DND-41 (cell line): ENCODE data around the gene HELZ.
"Not testable (repeated sequence)": the region's sequence is repeated elsewhere in the genome, so short reads cannot be mapped to it uniquely, and the experiment has no call there.

Experiments
- ATAC-seq: fragments of 200-7000 bp; cut with Tn5 transposase; 3 replicates; pipeline ENCODE4 v1.9.1; 2021; ENCODE audit warnings: low read depth; ENCODE audit not compliant: insufficient read depth
- DNase-seq: peaks from one replicate; pipeline ENCODE4 v3.0.0-alpha.2; 2020
- H2AFZ ChIP-seq: 2 replicates; pipeline ENCODE4 v1.6.0; 2012; ENCODE audit warnings: low read depth, low read length
- H3K27ac ChIP-seq: 2 replicates; pipeline ENCODE4 v1.5.1; 2012; ENCODE audit warnings: low read length, inconsistent platforms
- H3K27me3 ChIP-seq: fragments of 200-600 bp; sonication (generic); 2 replicates; pipeline ENCODE4 v1.6.0; 2012; ENCODE audit warnings: low read length, mild to moderate bottlenecking, inconsistent platforms; ENCODE audit not compliant: insufficient read depth, poor library complexity
- H3K36me3 ChIP-seq: 2 replicates; pipeline ENCODE4 v1.5.1; 2012; ENCODE audit warnings: low read length, inconsistent platforms; ENCODE audit not compliant: insufficient read depth
- H3K4me1 ChIP-seq: 2 replicates; pipeline ENCODE4 v1.5.1; 2012; ENCODE audit warnings: mild to moderate bottlenecking, low read length; ENCODE audit not compliant: insufficient read depth
- H3K4me2 ChIP-seq: 2 replicates; pipeline ENCODE4 v1.6.0; 2012; ENCODE audit warnings: mild to moderate bottlenecking, moderate library complexity, low read length, inconsistent platforms; ENCODE audit not compliant: insufficient read depth
- H3K4me3 ChIP-seq, 2 experiments: fragments of 200-600 bp in 1 of 2; shearing (Covaris generic) in 1 of 2; 2 replicates each; pipeline ENCODE4 v1.5.1; 2012 to 2016; ENCODE audit warnings: inconsistent platforms in 2 of 2, low read length in 2 of 2, mild to moderate bottlenecking in 2 of 2, low read depth in 1 of 2, moderate library complexity in 1 of 2
- H3K79me2 ChIP-seq: 2 replicates; pipeline ENCODE4 v1.6.0; 2012; ENCODE audit warnings: low read length, inconsistent platforms; ENCODE audit not compliant: insufficient read depth
- H3K9ac ChIP-seq: 2 replicates; pipeline ENCODE4 v1.6.0; 2012; ENCODE audit warnings: low read depth, mild to moderate bottlenecking, inconsistent platforms, low read length, moderate library complexity
- H3K9me3 ChIP-seq: 2 replicates; pipeline ENCODE4 v1.5.1; 2012; ENCODE audit warnings: low read length, moderate library complexity, mild to moderate bottlenecking, inconsistent platforms; ENCODE audit not compliant: insufficient read depth, severe bottlenecking
- H4K20me1 ChIP-seq: 2 replicates; pipeline ENCODE4 v1.6.0; 2012; ENCODE audit warnings: low read length; ENCODE audit not compliant: insufficient read depth
- EZH2 ChIP-seq: IDR thresholded peaks from 3 replicates; pipeline ENCODE4 v1.6.1; 2012; ENCODE audit warnings: borderline replicate concordance, low read depth, mild to moderate bottlenecking, moderate library complexity, low read length, inconsistent platforms; ENCODE audit not compliant: severe bottlenecking
- TF ChIP-seq, protein P1 (sequence below): IDR thresholded peaks from 2 replicates; pipeline ENCODE4 v1.5.1; 2012; ENCODE audit warnings: borderline replicate concordance, low read length, moderate library complexity, mild to moderate bottlenecking; ENCODE audit not compliant: poor library complexity, severe bottlenecking; ENCODE audit errors: extremely low read depth

The HELZ gene

DNA sequence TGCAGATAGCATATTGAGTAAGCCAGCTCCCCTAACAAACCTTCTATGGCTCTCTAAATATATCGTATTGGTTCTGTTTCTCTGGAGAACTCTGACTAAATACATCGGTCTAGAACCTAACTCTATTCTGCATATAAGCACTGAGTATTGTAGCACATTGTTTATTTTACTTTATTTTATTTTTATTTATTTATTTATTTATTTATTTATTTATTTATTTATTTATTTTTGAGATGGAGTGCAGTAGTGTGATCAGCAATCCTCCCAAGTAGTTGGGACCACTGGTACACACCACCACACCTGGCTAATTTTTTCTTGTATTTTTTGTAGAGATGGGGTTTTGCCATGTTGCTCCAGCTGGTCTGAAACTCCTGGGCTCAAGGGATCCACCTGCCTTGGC, 28.9 kb upstream of the HELZ start:
- no peak overlapping the region for H2AFZ ChIP-seq
- H4K20me1 ChIP-seq: no peaks in the 10 kb centered on the region
- H3K79me2 ChIP-seq: no peaks in the 10 kb centered on the region
- no peak overlapping the region for H3K4me3 ChIP-seq
- no peaks in the 10 kb centered on the region for H3K4me1 ChIP-seq
- ATAC-seq (no peak), DNase-seq (no peak)
- no peak overlapping the region for H3K27ac ChIP-seq
- no peak for TF ChIP-seq EZH2
- TF ChIP-seq, protein P1, sequence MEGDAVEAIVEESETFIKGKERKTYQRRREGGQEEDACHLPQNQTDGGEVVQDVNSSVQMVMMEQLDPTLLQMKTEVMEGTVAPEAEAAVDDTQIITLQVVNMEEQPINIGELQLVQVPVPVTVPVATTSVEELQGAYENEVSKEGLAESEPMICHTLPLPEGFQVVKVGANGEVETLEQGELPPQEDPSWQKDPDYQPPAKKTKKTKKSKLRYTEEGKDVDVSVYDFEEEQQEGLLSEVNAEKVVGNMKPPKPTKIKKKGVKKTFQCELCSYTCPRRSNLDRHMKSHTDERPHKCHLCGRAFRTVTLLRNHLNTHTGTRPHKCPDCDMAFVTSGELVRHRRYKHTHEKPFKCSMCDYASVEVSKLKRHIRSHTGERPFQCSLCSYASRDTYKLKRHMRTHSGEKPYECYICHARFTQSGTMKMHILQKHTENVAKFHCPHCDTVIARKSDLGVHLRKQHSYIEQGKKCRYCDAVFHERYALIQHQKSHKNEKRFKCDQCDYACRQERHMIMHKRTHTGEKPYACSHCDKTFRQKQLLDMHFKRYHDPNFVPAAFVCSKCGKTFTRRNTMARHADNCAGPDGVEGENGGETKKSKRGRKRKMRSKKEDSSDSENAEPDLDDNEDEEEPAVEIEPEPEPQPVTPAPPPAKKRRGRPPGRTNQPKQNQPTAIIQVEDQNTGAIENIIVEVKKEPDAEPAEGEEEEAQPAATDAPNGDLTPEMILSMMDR: no peak
- H3K4me2 ChIP-seq: no peak overlapping the region
- H3K36me3 ChIP-seq: no peaks in the 10 kb centered on the region
- H3K27me3 ChIP-seq: no peaks in the 10 kb centered on the region
- no peak overlapping the region for H3K9ac ChIP-seq
- no peaks in the 10 kb centered on the region for H3K9me3 ChIP-seq

DNA sequence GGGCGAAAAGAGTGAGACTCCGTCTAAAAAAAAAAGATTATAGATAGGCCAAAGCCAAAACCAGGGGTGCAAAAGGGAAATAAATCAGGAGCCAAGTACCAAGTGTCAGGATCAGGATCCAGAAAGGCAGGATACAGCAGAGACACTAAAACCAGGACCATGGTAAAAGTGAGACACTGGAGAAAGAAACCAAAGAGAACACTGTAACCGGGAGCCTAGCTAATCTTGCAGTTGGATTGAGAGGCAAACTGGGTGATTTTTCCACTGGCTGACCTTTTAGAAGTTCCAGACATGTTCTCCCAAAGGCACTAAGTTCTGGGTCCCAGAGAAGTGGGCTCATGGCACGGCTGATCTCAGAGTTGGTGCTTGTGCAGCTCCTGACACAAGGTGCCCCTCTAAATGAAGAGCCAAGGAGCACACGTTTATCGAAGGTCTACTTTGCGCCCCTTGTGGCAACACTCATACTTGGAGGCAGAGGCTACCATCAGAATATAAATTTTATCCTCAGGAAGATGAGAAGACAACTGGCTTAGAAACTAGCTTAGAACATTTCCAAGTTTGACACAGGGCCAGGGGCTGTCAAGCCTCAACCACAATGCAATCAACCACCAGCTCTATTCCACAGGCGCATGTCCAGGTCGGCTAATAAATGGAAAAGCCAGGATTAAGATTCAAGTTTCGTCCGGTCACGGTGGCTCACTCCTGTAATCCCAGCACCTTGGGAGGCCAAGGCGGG, 27.5 kb upstream of the HELZ start:
- no peaks in the 10 kb centered on the region for H3K27me3 ChIP-seq
- no peak for ATAC-seq
- H3K36me3 ChIP-seq: no peaks in the 10 kb centered on the region
- H3K4me2 ChIP-seq: no peak overlapping the region
- no peak overlapping the region for H3K27ac ChIP-seq
- no peaks in the 10 kb centered on the region for H3K4me1 ChIP-seq
- H4K20me1 ChIP-seq: no peaks in the 10 kb centered on the region
- H3K4me3 ChIP-seq: no peak overlapping the region
- no peaks in the 10 kb centered on the region for H3K79me2 ChIP-seq
- H2AFZ ChIP-seq: no peak overlapping the region
- no peak overlapping the region for H3K9ac ChIP-seq
- H3K9me3 ChIP-seq: no peaks in the 10 kb centered on the region
- TF ChIP-seq EZH2: no peak
- TF ChIP-seq, protein P1: peak; percentile 9
- no peak for DNase-seq

- not testable (repeated sequence) for H3K27me3 ChIP-seq, DNase-seq, H3K4me3 ChIP-seq, H4K20me1 ChIP-seq, H3K27ac ChIP-seq, H3K79me2 ChIP-seq, H2AFZ ChIP-seq, H3K4me1 ChIP-seq, H3K9me3 ChIP-seq, ATAC-seq, H3K36me3 ChIP-seq, H3K9ac ChIP-seq, H3K4me2 ChIP-seq
These were observed 26.2 kb upstream of the HELZ start for GRCh38 chr17:67271187-67271586.

DNA sequence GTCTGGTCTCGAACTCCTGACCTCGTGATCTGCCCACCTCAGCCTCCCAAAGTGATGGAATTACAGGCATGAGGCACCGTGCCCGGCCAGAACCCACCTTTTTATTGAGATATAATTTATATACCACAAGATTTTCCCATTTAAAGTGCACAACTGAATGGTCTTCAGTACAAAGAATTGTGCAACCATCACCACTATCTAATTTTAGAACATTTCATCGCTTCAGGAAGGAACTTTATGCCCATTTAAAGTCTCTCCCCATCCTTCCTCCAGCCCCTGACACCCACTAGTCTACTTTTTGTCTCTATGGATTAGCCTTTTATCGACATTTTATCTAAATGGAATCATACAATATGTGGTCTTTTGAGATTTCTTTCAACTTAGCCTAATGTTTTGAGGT, 25.4 kb upstream of the HELZ start:
- H3K9me3 ChIP-seq: no peaks in the 10 kb centered on the region
- no peak overlapping the region for H3K27ac ChIP-seq
- TF ChIP-seq, protein P1: no peak
- no peak for TF ChIP-seq EZH2
- H3K27me3 ChIP-seq: no peaks in the 10 kb centered on the region
- H3K9ac ChIP-seq: no peak overlapping the region
- no peaks in the 10 kb centered on the region for H3K4me1 ChIP-seq
- no peak overlapping the region for H3K4me3 ChIP-seq
- no peaks in the 10 kb centered on the region for H4K20me1 ChIP-seq
- no peak overlapping the region for H2AFZ ChIP-seq
- DNase-seq (no peak), ATAC-seq (no peak)
- H3K79me2 ChIP-seq: no peaks in the 10 kb centered on the region
- no peak overlapping the region for H3K4me2 ChIP-seq
- no peaks in the 10 kb centered on the region for H3K36me3 ChIP-seq
